Renal cortical epithelial cell (primary cell): Measurements from ENCODE around the gene LAMB4. TPM values are rescaled to one million over a fixed set of nuclear protein-coding genes. Genes with fewer than 3 reads are reported as not detected.

ENCODE experiments used
- DNase-seq: peaks from one replicate; pipeline ENCODE4 v3.0.0-alpha.2; 2011; ENCODE audit warnings: low read depth
- total RNA-seq: library from RNA; depleted of rRNA; stranded (reverse); fragments of >200 nt; gene quantifications from 2 replicates; pipeline ENCODE4 v1.2.3, GENCODE V29; 2014

LAMB4 gene
- total RNA-seq, 1 donor from 2014 or later: 0.65 TPM

DNA sequence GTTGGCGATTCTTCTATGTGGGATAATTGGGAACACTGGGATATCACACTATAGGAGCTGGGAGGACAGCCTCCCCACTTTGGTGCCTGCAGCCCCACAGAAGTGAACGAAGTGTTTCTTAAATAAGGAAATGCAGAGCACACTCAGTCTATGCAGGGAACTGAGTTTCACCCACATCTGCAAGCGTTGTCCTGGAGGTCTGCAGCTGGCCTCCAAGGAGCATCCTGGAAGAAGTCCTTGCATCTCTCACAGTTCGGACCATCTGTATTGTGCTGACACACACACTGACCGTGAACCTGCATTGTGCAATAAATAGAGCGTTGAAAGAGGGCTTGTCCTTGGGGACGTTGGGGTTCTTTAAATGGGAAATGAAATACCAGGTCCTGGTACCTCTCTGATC lies 25.8 kb downstream of the LAMB4 start:
- DNase-seq: no peak

DNA sequence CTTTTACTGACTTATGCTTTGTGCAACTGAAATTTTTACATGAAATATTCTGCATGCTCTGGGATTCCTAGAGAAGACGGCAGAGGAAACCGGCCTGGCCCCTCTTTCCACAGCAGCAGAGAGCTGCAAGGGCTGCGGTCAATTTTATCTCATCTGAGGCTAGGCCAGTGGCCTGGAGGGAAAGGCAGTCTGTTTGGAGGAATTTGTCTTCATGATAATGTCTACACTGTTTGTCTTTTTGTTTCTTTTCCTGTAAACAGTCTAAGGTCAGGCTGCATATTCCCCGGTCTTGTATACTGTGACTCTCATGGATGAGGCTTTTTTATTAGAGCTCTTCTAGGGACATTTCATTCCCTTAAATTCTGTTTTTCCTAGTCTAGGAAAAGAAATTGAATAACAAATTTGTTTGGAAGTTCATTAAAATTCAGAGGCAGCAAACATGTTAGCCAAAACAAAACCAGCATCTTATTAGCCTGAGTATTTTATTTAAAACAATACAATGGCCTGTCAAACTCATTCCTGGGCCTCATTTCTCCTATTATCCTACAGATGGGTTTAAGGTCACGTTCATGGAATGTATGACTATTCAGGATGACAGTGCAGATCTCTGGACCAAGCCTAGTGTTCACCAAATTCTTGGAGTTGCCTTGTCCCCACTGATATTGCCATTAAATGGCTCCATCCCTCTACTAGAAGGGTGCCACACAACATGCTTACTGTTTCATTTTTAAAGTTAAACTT lies 26.4 kb downstream of the LAMB4 start:
- DNase-seq: no peak

DNA sequence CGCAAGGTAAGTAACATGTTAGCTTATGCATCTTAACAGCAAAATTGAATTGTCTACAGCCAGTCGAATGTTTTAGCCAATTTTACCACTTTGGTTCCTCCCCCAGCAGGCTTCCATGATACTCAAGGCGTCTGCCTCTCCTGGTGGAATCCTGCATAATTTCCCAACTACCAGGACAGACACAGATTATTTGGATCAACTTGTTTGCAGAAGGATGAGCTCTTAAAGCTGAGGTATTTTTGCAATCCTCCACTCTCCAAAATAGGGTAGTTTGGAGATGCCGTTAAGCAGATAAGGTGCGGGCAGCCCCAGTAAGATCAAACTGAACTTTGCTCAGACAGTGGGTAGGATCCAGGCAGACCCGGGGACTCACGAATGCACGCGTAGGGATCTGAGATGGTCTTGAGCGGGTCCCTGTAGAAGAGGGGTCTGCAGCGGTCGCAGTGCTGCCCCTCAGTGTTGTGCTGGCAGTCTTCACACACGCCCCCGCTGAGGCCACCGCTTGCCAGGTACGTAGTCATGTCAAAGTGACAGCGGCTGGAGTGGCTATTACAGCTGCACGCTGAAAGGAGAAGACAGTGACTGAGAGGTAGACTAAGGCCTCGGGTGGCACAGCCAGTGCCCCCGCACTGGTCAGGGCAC lies 27.4 kb downstream of the LAMB4 start:
- DNase-seq: no peak

DNA sequence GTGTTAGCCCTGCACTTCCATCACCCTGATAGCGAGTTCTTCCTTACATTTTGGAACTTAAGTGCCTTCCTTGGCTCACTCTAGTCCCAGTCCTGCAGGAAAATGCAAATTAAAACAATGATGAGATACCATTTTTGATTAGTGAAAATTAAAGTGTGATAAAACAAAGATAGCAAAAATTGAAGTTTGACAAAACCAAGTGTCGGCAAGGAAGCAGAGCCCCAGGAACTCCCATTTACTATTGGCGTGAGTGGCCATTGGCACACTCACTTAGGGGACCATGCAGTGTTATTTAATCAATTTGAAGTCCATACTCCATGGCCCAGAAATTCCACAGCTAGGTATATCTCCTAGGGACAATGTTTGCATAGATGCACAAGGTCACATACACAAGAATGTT lies 28.4 kb downstream of the LAMB4 start:
- no peak for DNase-seq

DNA sequence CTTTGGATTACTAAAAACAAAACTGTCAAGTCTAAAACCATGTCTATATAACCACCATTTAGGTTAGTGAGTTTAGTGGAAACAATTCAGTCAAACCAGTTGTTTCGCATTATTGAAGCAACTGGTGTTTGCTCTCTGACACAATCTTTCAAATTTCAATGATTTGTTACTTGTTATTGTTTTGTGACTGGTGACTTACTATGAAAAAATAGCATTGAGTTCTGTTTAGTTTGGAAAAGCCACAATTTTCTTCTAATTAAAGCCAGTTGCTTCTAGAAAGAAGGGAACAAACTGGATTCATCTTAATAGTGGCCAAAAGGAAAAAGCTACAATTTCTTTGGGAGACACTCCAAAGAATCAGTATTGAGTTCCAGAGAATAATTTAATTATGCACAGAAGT lies 30.4 kb downstream of the LAMB4 start:
- DNase-seq: no peak

DNA sequence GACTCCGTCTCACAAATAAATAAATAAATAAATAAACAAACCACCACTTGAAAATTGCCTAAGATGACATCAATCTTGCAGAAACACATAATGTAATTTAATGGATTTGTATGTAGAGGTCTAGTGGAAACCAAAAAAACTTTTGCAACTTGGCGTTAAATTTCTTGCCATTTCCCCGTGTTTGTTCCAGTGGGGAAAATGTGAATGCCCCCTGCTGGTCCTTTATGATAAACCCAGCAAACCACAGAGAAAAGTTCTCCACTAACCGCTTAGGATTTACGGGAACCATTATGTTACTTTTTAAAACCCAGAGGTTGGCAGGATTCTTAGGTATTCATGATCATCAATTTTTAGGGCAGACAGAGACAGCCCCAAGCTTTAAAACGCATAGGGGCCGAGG lies 32.5 kb downstream of the LAMB4 start:
- peak; percentile 54 for DNase-seq

DNA sequence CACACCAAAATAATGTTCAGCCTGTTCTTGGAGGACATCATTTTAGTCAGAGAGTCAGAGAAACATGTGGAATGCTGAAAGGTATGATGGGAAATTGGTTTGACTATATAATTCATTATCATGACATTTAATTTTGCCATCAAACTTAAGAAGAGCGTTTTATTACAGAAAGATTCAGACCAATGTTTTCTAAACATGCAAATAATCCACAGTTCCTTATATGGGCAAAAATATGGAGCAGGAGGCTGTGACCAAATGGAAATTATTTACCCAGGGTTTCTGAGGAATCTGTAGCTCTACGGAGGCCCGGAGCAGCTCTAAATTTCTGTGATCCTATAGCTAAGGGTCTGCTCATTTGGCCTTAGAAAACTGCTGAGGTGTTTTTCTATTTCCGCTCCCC lies 33.2 kb downstream of the LAMB4 start:
- no peak for DNase-seq

DNA sequence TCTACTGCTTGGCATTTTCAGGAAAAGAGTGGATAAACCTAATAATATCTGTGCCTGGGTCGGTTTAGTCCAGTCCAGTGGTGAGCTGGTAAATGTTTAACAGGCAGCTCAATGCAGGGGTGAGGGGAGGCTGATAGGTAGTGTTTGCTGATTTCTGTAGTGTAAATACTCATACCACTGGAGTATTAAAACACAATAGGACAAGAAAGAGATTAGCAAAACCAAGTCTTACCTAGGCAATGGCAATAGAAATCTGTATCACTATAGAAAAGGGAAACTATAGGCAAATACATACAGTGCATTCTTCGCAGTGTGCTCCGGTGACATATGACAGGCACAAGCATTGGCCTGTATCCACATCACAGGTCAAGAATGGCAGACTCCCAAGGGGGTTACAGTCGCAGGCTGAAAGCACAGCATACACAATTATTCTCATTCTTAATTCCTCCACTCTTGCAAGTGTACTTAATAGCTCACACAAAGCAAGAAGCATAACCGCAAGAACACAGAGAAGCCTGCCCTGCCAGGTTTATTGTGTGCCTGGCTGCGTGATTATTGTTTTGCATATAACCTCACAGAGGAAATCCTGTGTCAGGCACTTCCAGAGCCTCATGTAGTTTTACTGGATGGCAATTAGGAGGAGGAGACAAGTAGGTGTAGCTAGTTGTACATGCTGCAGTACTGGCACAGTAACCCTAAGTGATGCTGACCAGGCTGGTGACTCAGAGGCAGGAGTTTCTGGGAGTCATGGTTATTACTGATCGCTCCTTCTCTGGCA lies 35.0 kb downstream of the LAMB4 start:
- DNase-seq: peak; percentile 98

DNA sequence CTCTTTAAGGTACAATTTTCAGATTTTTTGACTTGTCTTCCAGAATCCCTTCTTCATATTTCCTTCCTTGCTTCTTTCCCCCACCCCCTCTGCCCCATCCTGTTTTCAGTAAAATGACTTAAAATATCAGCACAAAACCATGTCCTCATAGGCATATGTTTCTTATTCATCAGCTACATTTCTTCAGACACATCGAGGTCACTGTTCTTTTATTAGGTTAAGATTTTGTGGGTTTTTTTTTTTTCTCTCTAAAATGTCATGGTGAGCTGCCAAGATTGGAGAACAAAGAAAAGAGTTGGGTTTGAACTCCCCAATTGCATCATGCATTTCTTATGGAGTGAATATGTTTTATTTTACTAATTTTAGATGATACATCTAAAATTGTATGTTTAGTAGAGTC lies 35.8 kb downstream of the LAMB4 start:
- peak; percentile 47 for DNase-seq

DNA sequence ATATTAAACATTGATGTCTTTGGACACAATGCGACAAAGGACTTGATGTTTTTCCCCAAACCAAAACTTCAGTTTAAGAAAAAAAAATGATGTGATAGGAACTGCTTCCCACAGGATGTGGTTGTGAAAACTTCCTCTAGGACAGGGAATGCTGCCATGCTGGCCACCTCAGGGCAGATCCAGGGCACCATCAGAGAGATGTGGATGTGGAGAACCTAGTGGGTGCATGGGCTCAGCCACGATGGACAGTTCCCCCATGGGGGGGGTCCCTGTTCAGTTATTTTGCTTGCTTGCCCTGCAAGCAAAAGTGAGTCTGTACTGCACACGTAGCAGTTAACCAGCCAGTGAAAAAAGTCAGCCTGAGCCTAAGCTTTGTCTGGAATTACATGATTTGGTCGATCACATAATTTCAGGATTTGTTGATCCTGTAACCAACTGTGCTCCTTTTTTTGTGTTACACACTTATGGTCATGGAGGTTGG lies 36.3 kb downstream of the LAMB4 start:
- no peak for DNase-seq

DNA sequence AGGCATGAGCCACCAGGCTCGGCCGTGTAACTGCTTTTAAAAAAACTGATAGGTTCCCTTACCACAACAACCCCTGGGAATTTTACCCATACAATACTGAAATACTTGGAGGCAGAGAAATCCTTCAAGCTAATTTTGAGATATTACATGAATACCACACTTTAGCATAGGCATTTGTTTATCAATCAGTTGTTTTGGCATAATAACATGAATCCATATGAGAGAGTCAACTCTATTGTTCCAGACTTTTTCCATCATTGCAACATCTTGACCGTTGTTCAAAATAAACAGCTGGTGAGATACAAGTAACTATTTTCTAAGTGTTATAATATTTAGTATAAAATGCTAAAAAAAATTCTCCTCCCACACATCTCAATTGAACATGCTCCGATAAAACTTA lies 36.8 kb downstream of the LAMB4 start:
- no peak for DNase-seq

DNA sequence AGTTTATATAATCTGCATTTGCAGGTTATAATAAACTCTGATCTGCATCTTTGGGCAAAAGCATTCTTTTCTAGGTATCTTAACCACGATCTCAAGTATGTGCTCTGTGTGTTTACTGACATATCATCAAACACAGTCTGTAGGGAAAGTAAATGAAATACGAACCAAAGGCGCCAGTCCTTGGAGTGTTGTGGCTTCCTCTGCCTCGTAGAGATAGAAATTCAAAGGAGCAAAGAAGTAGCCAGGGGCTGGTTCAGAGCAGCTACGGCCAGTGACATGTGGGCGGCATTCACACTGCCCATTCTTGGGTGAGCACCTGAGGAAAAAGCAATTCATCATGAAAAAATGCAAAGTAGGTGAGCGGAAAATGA lies 38.7 kb downstream of the LAMB4 start:
- DNase-seq: no peak

DNA sequence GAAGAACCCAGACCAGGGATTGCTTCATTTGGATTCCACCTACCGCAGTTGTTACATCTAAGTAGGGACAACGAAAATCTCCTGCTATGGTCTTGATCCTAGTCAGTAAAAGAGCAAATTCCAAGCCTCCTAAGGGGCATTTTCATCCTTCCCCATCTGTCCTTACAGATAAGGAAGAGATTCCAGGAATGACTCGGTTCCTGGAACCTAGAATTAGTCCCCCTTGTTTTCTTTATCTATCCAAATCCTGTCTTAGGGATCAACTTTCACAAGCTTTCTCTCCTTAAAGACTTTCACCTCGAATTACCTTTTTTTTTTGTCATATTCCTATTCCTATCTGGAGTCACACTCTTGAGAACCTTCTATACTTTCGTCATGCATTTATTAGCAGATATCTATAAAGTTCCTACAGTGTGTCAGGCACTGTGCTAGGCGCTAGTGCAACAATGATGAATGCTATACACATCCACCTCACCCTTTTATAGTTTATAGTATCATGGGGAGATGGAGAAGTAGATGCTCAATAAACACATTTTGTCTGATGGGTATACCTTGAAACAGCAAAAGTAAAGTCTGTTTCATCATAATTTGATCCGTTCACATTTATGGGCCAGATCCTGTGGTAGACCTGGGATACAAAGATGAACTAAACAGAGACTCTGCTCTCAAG lies 39.2 kb downstream of the LAMB4 start:
- DNase-seq: no peak

DNA sequence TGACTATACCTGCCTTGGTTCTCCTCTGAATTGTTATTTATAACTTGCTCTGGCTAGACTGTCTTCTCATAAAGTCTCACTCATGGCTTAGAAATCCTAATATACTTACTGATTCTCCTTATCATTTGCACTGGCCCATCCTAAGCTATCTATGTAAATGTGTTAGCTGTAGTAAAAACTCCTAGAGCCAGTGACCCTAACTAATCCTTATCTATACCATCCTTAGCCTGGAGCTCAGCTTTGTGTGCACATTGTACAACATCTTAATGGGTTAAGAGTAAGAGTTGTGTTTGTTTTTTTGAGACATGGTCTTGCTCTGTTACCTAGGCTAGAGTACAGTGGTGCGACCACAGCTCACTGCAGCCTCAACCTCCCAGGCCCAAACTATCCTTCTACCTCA lies 40.8 kb downstream of the LAMB4 start:
- no peak for DNase-seq

DNA sequence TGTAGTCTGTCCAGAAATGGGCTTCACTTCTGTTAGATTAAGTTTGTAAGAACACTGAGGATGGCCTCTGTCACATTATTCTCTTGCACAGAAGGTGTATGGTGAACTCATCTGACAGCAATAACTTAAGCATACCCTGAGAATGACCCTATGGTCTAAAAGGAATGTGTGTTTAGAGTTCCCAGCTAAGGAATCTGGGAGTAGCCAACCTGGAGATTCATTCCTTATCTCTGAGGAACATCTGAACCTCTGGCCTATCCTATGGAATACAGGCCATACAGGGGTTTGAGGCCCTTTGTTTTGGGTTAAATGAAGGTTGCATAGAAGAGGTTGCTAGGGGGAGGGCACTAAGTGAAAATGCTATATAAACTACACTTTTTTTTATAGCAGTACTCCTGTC lies 41.4 kb downstream of the LAMB4 start:
- DNase-seq: no peak

DNA sequence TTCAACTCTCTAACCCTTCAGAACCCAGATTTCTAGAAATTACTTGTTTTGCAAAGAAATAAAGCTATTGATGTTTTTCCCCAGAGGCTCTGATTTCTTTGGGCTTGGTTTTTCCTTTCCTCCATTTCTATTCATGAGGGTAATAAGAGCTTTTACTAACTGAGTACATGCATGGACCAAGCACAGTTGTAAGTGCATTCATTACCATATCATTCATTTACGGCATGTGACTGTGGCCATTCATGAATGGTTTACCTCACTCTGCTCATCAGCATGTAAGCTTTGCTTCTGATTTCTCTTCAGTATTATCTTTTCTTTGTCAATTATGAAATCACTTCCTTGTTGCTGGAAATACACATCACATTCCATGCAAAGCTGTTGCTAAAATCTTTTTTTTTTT lies 42.4 kb downstream of the LAMB4 start:
- no peak for DNase-seq

DNA sequence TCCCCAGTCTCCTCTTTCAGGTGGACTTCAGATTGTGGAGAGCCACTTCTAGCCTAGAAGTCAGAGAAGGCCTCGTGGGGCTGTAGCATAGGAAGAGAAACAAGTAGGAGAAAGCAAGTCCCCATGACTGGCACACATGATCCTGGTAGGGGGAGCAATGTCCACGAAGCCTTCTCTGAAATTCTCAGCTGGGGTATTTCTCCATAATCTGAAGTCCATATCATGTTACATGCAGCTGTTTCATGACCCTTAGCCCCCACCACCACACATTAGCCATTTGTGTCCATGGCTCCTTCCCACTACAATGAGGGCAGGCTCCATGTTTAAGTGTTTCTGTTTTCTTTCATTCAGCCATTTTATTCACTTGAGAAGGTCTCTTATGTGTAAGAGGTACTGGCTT lies 43.2 kb downstream of the LAMB4 start:
- no peak for DNase-seq

DNA sequence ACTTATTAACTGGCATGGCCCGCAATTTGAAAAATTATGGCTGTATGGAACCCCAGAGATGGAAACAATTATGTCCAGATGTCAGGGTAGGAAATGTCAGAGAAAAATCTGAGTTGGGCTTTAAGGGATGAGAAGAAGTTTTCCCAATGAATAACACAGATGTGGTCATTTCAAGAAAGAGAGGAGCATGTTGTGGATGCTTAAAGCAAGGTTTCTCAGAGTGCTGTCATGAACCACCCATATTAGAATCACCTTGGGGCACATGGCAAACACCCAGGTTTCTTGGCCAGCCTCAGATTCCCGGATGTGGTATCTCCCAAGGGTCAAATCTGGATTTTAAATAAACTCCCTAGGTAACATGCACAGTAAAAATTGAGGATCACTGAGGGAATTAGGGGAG lies 43.6 kb downstream of the LAMB4 start:
- no peak for DNase-seq

DNA sequence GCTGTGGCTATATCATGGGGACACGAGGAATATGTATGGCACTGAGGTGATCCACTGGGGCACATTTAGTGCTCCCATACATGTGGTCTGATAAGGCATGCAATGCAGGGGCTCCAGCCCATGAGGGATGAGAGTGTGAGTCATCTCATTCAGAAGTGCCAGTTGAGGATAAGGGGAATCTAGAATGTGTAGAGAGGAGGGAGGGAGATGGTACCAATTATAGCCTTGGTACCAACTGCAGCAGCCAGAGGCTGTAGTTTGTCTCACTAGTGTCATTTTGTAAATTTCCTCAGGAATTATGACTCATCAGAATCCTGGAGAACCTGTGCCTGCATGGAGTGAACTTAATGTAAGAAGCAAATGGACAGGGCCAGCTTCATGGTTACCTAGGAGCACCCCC lies 46.2 kb downstream of the LAMB4 start:
- DNase-seq: peak; percentile 26

DNA sequence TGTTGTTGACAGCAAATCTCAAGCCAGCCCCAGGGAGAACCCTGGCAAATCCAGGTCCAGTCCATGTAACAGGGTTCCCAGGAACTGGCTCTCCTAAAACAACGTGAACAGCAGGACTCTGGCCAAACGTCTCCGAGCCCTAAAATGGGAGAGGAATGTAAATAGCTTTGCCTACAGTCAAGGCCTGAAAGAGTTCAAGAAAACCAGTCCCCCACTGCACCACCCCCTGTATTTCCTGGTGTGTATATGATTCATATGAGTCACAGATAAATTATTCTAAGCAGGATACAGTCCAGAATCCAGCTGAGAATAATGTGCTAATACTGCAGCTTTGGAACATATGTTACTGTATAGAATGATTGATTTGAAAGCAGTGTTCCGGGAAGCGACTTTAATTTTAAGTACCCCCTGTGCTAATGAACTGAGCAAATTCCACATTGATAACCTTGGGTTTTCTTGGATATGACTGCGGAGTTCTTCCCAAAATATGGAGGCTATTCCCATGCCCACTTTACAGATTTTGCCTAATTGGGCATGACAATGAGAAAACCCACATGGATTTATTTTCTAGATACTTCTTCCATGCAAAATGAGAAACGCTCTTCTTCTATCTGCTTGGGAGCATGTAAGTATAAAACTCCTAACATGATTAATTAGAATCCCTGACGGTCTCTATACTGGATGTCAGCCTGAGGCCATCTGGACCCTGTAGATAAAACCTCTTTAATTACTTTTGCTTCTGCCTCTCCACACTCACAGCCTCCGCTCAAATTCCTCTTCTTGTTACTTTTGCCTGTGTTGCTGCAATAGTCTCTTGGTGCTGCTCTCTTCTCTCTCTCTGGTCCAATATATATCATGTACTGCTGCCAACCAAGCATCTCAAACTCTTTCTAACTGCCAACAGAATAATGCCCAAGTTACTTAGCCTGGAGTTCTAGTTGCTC lies 50.2 kb downstream of the LAMB4 start:
- peak; percentile 57 for DNase-seq

DNA sequence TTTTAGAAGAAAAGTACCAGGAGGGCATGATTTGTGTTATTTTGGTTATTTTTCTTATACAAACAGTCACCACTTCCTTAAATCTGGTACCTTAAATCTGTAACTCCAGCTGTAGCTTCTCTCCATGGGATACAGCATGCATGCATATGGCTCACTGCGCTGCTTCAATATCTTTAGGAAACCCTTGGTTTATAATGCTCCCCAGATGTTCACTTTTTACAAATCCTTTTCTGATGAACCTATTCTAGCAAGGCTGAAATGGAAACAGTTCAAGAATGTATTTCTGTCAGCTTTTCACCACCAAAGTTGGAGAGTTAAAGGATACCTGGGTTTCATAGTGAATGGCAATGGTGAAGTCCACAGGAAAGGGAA lies 50.9 kb downstream of the LAMB4 start:
- no peak for DNase-seq
